Measurements from ENCODE around the gene ANKRD55.

- TF ChIP-seq POLR2A (IDR thresholded peaks at IDR 0.05; ENCODE audit: low read depth, low read length) = no peak
- no peak for TF ChIP-seq CTCF (IDR thresholded peaks at IDR 0.05; ENCODE audit: extremely low read depth in 1 of 2, insufficient read depth in 1 of 2, low read depth in 1 of 2, low read length in 2 of 2)
- TF ChIP-seq FOS (IDR thresholded peaks at IDR 0.05; ENCODE audit: borderline replicate concordance, insufficient read depth, low read length) = peak; percentile 98
- no peak for TF ChIP-seq MAX (IDR thresholded peaks at IDR 0.05; ENCODE audit: insufficient read depth, insufficient read length)
- TF ChIP-seq POLR2AphosphoS5 (IDR thresholded peaks at IDR 0.05; ENCODE audit: insufficient read depth, low read depth, low read length) = peak; percentile 50
- no peak for TF ChIP-seq EZH2 (IDR thresholded peaks at IDR 0.05; ENCODE audit: borderline replicate concordance, low read depth, low read length, severe bottlenecking)
- peak; percentile 96 for TF ChIP-seq JUN (IDR thresholded peaks at IDR 0.05; ENCODE audit: borderline replicate concordance, insufficient read depth, insufficient read length, low read depth)
These were observed 49.6 kb downstream of the ANKRD55 start for GRCh38 chr5:56183506-56183905.

Data from endothelial cell of umbilical vein (primary cell).